Large intestine (tissue), 3 donors: ENCODE data around the gene GSTT2. TPM values are rescaled to one million over a fixed set of nuclear protein-coding genes. Genes with fewer than 3 reads are reported as not detected.
"Not testable (repeated sequence)": the region's sequence is repeated elsewhere in the genome, so short reads cannot be mapped to it uniquely, and the experiment has no call there.

Source experiments
- DNase-seq, 2 donors: peaks; one replicate each; pipeline versions ENCODE4 v3.0.0 to v3.0.0-alpha.2; 2013
- H3K27ac ChIP-seq: one replicate; pipeline ENCODE4 v1.5.1; 2013; ENCODE audit warnings: low read length
- H3K27me3 ChIP-seq: 2 replicates; pipeline ENCODE4 v1.6.1; 2013; ENCODE audit warnings: low read length; ENCODE audit not compliant: control insufficient read depth, insufficient read depth
- H3K36me3 ChIP-seq: 2 replicates; pipeline ENCODE4 v1.6.1; 2013; ENCODE audit warnings: low read length; ENCODE audit not compliant: control insufficient read depth, insufficient read depth
- H3K4me1 ChIP-seq: one replicate; pipeline ENCODE4 v1.6.1; 2013; ENCODE audit warnings: low read length; ENCODE audit not compliant: control insufficient read depth, insufficient read depth
- H3K4me3 ChIP-seq: one replicate; pipeline ENCODE4 v1.5.1; 2013; ENCODE audit warnings: low read length
- H3K9me3 ChIP-seq: one replicate; pipeline ENCODE4 v1.6.1; 2013; ENCODE audit warnings: mild to moderate bottlenecking, low read depth, low read length, moderate library complexity; ENCODE audit not compliant: control insufficient read depth
- WGBS: methylation state at CpG from one replicate; pipeline ENCODE4 v1.1.5; 2013; ENCODE audit warnings: low lambda C conversion rate; ENCODE audit not compliant: insufficient coverage; 5-methylcytosine and 5-hydroxymethylcytosine counted together
- polyA plus RNA-seq: library from polyadenylated mRNA; unstranded; fragments of 120-200 nt; gene quantifications from one replicate; pipeline ENCODE4 v1.2.1, GENCODE V29; 2013

GSTT2 gene
- polyA plus RNA-seq, 1 donor = 0.22 TPM

DNA sequence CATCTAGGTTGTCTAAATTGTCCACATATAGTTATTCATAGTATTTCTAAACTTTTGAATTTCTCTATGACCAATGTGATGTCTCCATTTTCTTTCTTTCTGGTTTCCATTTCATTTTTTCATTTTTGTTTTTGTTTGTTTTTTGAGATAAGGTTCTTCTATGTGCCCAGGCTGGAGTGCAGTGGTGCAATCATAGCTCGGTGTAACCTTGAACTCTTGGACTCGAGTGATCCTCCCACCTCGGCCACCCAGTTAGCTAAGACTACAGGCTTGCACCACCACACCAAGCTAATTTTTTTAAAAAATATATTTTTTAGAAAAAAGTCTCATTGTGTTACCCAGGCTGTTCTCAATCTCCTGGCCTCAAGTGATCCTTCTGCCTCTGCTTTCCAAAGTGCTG, 17.2 kb downstream of the GSTT2 start:
- no peak for DNase-seq
- Histone ChIP-seq H3K4me3 (no peak overlapping the region), H3K27ac (no peak overlapping the region), H3K4me1 (no peaks in the 10 kb centered on the region), H3K27me3 (no peaks in the 10 kb centered on the region), H3K36me3 (no peaks in the 10 kb centered on the region), H3K9me3 (no peaks in the 10 kb centered on the region)
- no CpG with 5 or more reads among the region's 3 CpGs for WGBS

DNA sequence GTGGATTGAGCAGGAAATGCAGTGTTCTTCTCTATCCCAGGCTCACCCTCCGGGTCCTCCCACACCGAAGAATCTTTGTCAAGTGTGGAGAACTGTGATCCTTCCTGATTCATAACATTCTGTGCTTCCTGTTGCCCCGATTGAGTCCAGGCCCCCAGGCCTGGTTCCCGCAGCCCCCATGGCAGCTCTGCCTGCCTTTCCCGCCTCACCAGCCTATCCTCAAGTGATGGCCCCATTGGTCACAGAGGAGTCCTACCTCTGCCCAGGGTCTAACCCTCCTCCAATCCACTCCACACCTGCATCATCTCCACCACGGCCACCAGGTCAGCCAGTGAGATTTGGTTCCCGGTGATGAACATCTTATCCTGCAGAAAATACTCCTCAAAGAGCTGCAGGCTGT, 19.8 kb downstream of the GSTT2 start:
- WGBS = no CpG with 5 or more reads among the region's 7 CpGs
- H3K4me3 ChIP-seq = not testable (repeated sequence)

DNA sequence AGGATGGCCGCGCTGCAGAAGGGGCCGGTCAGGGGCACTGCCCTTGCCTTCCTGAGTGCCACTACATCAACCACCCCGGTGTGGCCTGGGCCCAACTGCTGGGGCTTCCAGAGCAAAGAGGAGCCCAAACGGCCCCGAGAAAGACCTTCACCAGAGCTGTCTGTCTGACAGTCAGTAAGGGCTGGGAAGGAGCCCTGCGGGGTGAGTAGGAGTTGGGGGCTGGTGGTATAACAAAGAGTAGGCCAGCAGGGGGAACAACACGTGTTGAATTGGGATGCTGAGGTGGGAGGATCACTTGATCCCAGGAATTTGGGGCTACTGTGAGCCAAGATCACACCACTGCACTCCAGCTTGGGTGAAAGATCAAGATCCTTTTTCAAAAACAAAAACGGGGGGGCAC, 21.4 kb downstream of the GSTT2 start:
- Histone ChIP-seq H3K27ac (no peak overlapping the region), H3K4me3 (no peak overlapping the region), H3K4me1 (no peaks in the 10 kb centered on the region), H3K36me3 (no peaks in the 10 kb centered on the region), H3K27me3 (no peaks in the 10 kb centered on the region), H3K9me3 (no peaks in the 10 kb centered on the region)
- WGBS = 93% methylated on average over 2 of the region's 9 CpGs
- no peak for DNase-seq

More for the DNA sequence above, 19.8 kb downstream of the GSTT2 start:
- not testable (repeated sequence) for DNase-seq, H3K36me3 ChIP-seq, H3K27me3 ChIP-seq, H3K27ac ChIP-seq, H3K4me1 ChIP-seq, H3K9me3 ChIP-seq

DNA sequence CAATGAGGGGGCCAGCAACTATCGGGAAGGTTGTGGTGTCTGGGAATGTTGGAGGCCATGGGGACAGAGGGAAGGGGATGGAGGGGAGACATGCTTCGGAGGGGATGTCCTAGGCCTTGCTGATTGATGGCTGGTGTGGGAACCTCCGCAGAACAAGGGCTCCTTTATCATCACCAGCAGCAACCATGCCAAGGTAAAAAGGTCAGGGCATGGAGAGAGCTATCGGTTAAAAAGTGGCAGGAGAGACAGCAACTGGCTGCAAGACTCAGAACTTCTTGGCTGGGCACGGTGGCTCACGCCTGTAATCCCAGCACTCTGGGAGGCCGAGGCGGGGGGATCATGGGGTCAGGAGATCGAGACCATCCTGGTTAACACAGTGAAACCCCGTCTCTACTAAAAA, 22.3 kb downstream of the GSTT2 start:
- H3K4me3 ChIP-seq = no peak overlapping the region
- no peaks in the 10 kb centered on the region for H3K27me3 ChIP-seq

DNA sequence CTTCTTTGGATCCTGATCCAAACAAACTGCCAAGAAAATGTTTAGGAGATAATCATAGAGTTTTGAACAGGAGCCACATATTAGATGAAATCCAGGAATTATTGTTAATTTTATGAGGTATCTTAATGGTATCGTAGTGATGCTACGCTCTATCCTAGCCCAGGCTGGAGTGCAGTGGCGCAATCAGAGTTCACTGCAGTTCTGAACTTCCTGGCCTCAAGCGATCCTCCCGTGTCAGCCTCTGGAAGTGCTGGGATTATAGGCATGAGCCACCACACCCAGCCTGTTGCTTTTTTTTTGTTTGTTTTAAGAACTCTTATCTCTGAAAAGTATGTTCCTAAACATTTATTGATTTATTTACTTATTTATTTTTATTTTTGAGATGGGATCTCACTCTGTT, 22.9 kb downstream of the GSTT2 start:
- no peaks in the 10 kb centered on the region for H3K36me3 ChIP-seq
- no peak for DNase-seq
- no peaks in the 10 kb centered on the region for H3K27me3 ChIP-seq
- no peak overlapping the region for H3K4me3 ChIP-seq
- no peak overlapping the region for H3K27ac ChIP-seq
- no peaks in the 10 kb centered on the region for H3K9me3 ChIP-seq
- H3K4me1 ChIP-seq = no peaks in the 10 kb centered on the region
- no CpG with 5 or more reads among the region's 5 CpGs for WGBS

More for the DNA sequence above, 22.3 kb downstream of the GSTT2 start:
- H3K27ac ChIP-seq = no peak overlapping the region
- DNase-seq = no peak
- H3K36me3 ChIP-seq = no peaks in the 10 kb centered on the region
- no peaks in the 10 kb centered on the region for H3K9me3 ChIP-seq
- no peaks in the 10 kb centered on the region for H3K4me1 ChIP-seq
- WGBS = 93% methylated on average over 3 of the region's 10 CpGs

DNA sequence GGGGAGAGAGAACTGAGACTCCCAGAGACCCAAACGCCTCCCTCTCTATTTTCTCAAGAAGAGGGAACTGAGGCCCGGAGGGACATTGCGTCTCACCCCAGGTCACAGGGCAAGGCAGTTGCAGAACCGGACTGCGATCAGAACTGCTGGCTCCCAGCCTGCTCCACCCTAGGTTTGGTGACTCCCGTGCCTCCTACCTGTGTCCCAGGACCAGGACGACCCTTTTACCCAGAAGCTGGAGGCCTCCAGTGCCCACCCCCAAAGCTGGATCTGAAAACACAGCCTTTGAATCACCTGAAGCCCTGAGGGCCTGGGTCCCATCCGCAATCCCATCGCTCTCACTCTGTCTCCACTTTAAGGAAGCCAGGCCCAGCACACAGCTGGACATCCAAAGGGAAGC, 24.0 kb downstream of the GSTT2 start:
- Histone ChIP-seq H3K4me3 (no peak overlapping the region), H3K27me3 (no peaks in the 10 kb centered on the region), H3K36me3 (no peaks in the 10 kb centered on the region), H3K9me3 (no peaks in the 10 kb centered on the region), H3K4me1 (peaks cover 8% of the 10 kb centered on the region), H3K27ac (no peak overlapping the region)
- WGBS = no CpG with 5 or more reads among the region's 9 CpGs
- no peak for DNase-seq

DNA sequence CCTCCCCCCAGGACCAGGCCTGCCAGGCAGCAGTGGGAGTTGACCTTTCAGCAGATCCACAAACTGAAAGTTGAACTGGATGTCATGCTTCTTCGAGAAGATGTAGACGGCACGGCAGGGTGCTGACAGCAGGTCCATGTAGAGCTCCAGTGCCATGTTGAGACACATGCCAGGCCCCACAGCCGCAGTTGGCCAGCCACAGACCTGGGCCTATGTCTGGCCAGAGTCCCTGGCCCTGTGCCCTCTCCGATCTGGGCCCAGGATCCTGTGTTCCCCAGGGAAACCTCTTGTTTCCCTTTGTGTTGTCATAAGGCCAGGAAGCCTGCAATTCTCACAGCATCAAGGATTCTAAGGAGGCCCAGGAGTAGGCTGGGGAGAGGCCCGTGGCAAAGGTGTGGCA, 25.3 kb downstream of the GSTT2 start, which contains the start of gene GSTT4:
Gene GSTT4 (minus strand): TSS at position 253 of the 400 bp plus-strand sequence. CDS start 97 bp downstream, at position 156.
- no peak for DNase-seq
- no peaks in the 10 kb centered on the region for H3K27me3 ChIP-seq
- H3K27ac ChIP-seq = no peak within 1 kb of the TSS
- WGBS = no CpG with 5 or more reads among the region's 6 CpGs
- H3K9me3 ChIP-seq = no peaks in the 10 kb centered on the region
- H3K4me3 ChIP-seq = no peak within 1 kb of the TSS
- H3K36me3 ChIP-seq = no peaks in the 10 kb centered on the region
- H3K4me1 ChIP-seq = peaks cover 12% of the 10 kb centered on the region

DNA sequence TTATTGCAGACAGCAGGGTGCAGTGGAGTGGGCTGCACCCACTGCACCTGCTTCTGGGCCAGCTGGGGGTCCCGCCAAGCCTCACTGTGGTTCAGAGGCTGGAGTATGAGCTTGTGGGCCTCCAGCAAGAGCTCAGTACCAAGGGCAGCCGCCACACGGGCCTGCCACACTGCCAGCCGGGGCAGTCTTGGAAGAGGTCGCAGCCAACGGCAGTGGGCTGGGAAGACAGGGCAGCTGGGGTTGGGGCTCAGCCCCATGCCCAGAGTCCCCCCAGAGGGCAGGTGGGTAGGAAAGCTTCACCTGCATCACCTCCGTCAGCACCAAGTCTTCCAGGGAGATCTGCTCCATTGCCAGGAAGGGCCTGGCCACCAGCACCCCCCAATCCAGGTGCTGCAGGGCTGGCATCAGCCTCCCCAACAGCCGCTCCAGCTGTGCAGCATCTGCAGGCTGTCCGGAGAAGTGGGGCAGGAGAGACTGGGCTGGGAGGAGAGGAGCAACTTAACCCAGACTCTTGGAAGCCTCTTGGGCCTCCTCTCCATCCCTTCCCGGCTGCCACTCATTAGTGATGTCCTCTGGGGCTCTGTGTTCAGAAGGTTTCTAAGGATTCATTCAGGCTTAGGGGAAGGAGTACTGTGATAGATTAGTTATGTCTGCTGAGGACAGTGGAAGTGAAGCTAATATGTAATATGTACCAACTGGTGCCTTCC, 26.4 kb downstream of the GSTT2 start:
- Histone ChIP-seq H3K4me3 (no peak overlapping the region), H3K4me1 (peaks cover 12% of the 10 kb centered on the region), H3K27me3 (no peaks in the 10 kb centered on the region), H3K27ac (no peak overlapping the region), H3K36me3 (no peaks in the 10 kb centered on the region), H3K9me3 (no peaks in the 10 kb centered on the region)
- WGBS = no CpG with 5 or more reads among the region's 10 CpGs
- DNase-seq = no peak

DNA sequence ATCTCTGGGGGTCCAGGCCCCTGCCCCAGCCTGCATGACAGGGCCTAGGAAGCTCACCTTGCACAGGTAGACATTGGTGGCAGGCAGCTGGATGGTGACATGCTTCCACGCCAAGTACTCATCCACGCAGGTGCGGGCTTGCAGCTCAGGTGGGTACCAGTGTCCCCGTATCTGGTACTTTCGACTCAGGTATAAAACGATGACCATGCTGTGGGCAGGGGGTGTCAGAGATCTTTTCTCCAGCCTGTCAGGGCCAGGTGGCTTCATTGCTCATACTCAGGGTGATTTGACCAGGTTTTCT, 26.9 kb downstream of the GSTT2 start:
- DNase-seq = no peak
- no CpG with 5 or more reads among the region's 6 CpGs for WGBS
- Histone ChIP-seq H3K27me3 (no peaks in the 10 kb centered on the region), H3K4me1 (peaks cover 12% of the 10 kb centered on the region), H3K27ac (no peak overlapping the region), H3K4me3 (no peak overlapping the region), H3K36me3 (no peaks in the 10 kb centered on the region), H3K9me3 (no peaks in the 10 kb centered on the region)

DNA sequence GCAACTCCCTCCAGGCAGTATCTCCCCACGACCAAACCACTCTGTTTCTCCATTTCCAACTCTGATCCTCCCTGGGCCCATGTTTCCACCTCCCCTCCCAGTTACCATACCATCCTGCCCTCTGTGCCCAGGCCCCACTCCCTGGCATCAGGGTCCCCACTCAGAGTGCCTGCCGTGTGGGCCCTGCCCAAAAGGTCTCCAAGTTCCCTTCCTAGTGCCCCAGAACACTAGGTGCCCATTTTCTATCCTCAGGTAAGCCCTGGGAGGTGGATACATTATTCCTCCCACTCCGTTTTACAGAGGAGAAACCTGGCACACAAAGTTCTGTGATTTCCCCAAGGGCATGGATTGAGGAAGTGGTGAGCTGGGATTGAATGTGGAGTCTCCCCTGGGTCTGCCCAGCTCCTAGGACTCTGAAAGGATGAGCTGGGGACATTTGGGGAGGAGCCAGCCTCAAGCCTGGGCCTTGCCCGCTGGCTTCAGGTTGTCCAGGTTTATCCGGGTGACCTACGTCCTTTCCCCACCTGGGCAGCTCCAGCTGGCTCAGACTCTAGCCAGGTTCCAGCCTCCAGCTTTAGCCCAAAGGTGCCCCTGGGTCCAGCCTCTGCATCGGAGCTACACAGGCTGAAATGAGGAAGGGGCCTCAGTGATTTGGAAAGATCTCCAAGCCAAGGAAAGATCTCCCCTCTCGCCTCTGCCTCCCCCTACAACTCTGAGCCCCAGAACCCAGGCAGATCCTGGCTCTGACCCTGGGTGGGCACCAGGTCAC, 27.5 kb downstream of the GSTT2 start:
- Histone ChIP-seq H3K36me3 (no peaks in the 10 kb centered on the region), H3K4me1 (peaks cover 15% of the 10 kb centered on the region), H3K27me3 (no peaks in the 10 kb centered on the region), H3K9me3 (no peaks in the 10 kb centered on the region), H3K27ac (no peak overlapping the region), H3K4me3 (no peak overlapping the region)
- DNase-seq = no peak
- WGBS = 86% methylated on average over 1 of the region's 8 CpGs

DNA sequence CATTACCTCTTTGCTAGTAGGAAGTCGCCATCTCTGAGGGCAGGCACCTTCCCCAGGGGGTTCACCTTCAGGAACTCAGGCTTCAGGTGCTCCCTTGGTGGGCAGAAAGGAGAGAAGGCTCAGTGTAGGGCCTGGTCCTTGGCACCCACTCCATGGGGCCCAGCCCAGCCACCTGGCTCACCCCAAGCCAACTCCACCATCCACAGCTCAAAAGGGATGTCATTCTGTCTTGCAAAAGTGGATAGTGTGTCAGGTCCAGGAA, 28.0 kb downstream of the GSTT2 start:
- DNase-seq = no peak
- Histone ChIP-seq H3K9me3 (no peaks in the 10 kb centered on the region), H3K36me3 (no peaks in the 10 kb centered on the region), H3K4me3 (no peak overlapping the region), H3K27me3 (no peaks in the 10 kb centered on the region), H3K27ac (no peak overlapping the region), H3K4me1 (peaks cover 16% of the 10 kb centered on the region)
- WGBS = no CpG with 5 or more reads among the region's 1 CpG
